Adrenal gland (tissue), 5 donors: ENCODE results near the gene SLC22A14.

Source experiments
- CTCF ChIP-seq, 6 experiments: fragments of 450-650 bp in 4 of 6; fragments of 200-600 bp in 2 of 6; sonication (generic) in 1 of 6; IDR thresholded peaks; 1 replicate in 5 of 6; 2 replicates in 1 of 6; pipeline versions ENCODE4 v1.5.1 to v1.8.0; 2016 to 2021; ENCODE audit warnings: antibody characterized with exemption in 6 of 6, mild to moderate bottlenecking in 2 of 6, moderate library complexity in 1 of 6
- POLR2A ChIP-seq, 2 donors: fragments of 450-650 bp; IDR thresholded peaks; one replicate each; pipeline ENCODE4 v1.6.1; 2017; ENCODE audit warnings: antibody characterized with exemption in 2 of 2, mild to moderate bottlenecking in 2 of 2, moderate library complexity in 1 of 2
- donor health status: DM: no; HTN: no; CAD: no.

GRCh38 chr3:38265604-38266307, 16.3 kb upstream of the SLC22A14 start, which contains the start of gene SLC22A13:
- TF ChIP-seq CTCF (IDR thresholded peaks at IDR 0.05) = no peak
- TF ChIP-seq POLR2A (IDR thresholded peaks at IDR 0.05) = no peak
